Left lung (tissue), 10 donors: ENCODE results near the gene FGFR4. TPM values are rescaled to one million over a fixed set of nuclear protein-coding genes. Genes with fewer than 3 reads are reported as not detected.

Experiments used
- ATAC-seq: fragments of 200-7000 bp; cut with Tn5 transposase; one replicate; pipeline ENCODE4 v1.9.1; 2020; ENCODE audit warnings: moderate library complexity
- DNase-seq, 4 donors: peaks; one replicate each; pipeline ENCODE4 v3.0.0-alpha.2; 2013 to 2020
- H3K27ac ChIP-seq, 2 donors: fragments of 200-600 bp; sonication (generic) in 1 of 2; one replicate each; pipeline versions ENCODE4 v1.5.0 to v1.8.0; 2020 to 2021
- H3K27me3 ChIP-seq, 2 donors: fragments of 200-600 bp; sonication (generic) in 1 of 2; one replicate each; pipeline versions ENCODE4 v1.5.0 to v1.8.0; 2020 to 2021
- H3K36me3 ChIP-seq, 2 donors: fragments of 200-600 bp; sonication (generic) in 1 of 2; one replicate each; pipeline versions ENCODE4 v1.5.0 to v1.8.0; 2020 to 2021
- H3K4me1 ChIP-seq, 2 donors: fragments of 200-600 bp; one replicate each; pipeline ENCODE4 v1.8.0; 2021
- H3K4me3 ChIP-seq, 2 donors: fragments of 200-600 bp; sonication (generic) in 1 of 2; one replicate each; pipeline versions ENCODE4 v1.5.0 to v1.8.0; 2020 to 2021; ENCODE audit warnings: mild to moderate bottlenecking in 1 of 2
- H3K9me3 ChIP-seq, 2 donors: fragments of 200-600 bp; sonication (generic) in 1 of 2; one replicate each; pipeline versions ENCODE4 v1.5.0 to v1.8.0; 2020 to 2021
- CTCF ChIP-seq, 2 donors: fragments of 200-600 bp; sonication (generic) in 1 of 2; IDR thresholded peaks; one replicate each; pipeline versions ENCODE4 v1.5.0 to v1.8.0; 2021; ENCODE audit warnings: antibody characterized with exemption in 2 of 2
- intact Hi-C, 2 donors: fragments of 100-400 bp; cut with DNase I; formaldehyde crosslinking; loops; one replicate each; pipeline versions ENCODE4 v1.11.2 to v1.14.2; 2022
- polyA plus RNA-seq, 6 donors: library from polyadenylated mRNA; unstranded; fragments of 120-200 nt; gene quantifications; one replicate each; pipeline ENCODE4 v1.2.1, GENCODE V29; 2013; ENCODE audit not compliant: insufficient read length in 6 of 6
- total RNA-seq, 2 donors: library from RNA; stranded (reverse); fragmentation: NEBNext Ultra II Directional; extraction: Animal tissue kit (Norgen Biotek cat#: 25700); gene quantifications; one replicate each; pipeline ENCODE4 v1.2.1, GENCODE V29; 2021
- donor health status: DM: no; HTN: yes; CAD: no.
- donor health status: DM: no; HTN: no; CAD: no.

FGFR4 gene
- total and polyA plus RNA-seq, 8 donors = 14.8 to 325 (median 198) TPM

- intact Hi-C loops = no loop called here
- TF ChIP-seq CTCF (IDR thresholded peaks at IDR 0.05) = no peak
- Histone ChIP-seq H3K27ac (no peak overlapping the region), H3K4me3 (no peak overlapping the region), H3K4me1 (peaks cover 8 to 10% of the 10 kb centered on the region in 2 donors), H3K36me3 (no peaks in the 10 kb centered on the region), H3K9me3 (no peaks in the 10 kb centered on the region), H3K27me3 (peaks cover 0 to 6% of the 10 kb centered on the region in 2 donors)
- ATAC-seq (no peak), DNase-seq (no peak)
Observed at GRCh38 chr5:177093082-177093712, 6.5 kb downstream of the FGFR4 start.

- no peaks in the 10 kb centered on the region for H3K36me3 ChIP-seq
- DNase-seq = no peak
- H3K4me3 ChIP-seq = no peak overlapping the region
- intact Hi-C loops = no loop called here
- no peaks in the 10 kb centered on the region for H3K27me3 ChIP-seq
- H3K4me1 ChIP-seq = peaks cover 8 to 10% of the 10 kb centered on the region in 2 donors
- no peaks in the 10 kb centered on the region for H3K9me3 ChIP-seq
- H3K27ac ChIP-seq = no peak overlapping the region
- ATAC-seq = no peak
- TF ChIP-seq CTCF (IDR thresholded peaks at IDR 0.05) = no peak
Observed at GRCh38 chr5:177093803-177094202, 7.1 kb downstream of the FGFR4 start.

GRCh38 chr5:177094224-177095087 is 7.7 kb downstream of the FGFR4 start:
- no peak for TF ChIP-seq CTCF (IDR thresholded peaks at IDR 0.05)
- no peaks in the 10 kb centered on the region for H3K9me3 ChIP-seq
- no peaks in the 10 kb centered on the region for H3K27me3 ChIP-seq
- intact Hi-C loops = no loop called here
- DNase-seq = peak in 2 of 4 donors; percentile 96 to 99
- peak; percentile 41 for ATAC-seq
- H3K4me1 ChIP-seq = peaks cover 8 to 10% of the 10 kb centered on the region in 2 donors
- peak overlapping the region in 1 of 2 donors; percentile 23 for H3K27ac ChIP-seq
- H3K36me3 ChIP-seq = no peaks in the 10 kb centered on the region
- H3K4me3 ChIP-seq = no peak overlapping the region

- no peaks in the 10 kb centered on the region for H3K36me3 ChIP-seq
- no peak overlapping the region for H3K4me3 ChIP-seq
- intact Hi-C loops = no loop called here
- peaks cover 8 to 10% of the 10 kb centered on the region in 2 donors for H3K4me1 ChIP-seq
- no peaks in the 10 kb centered on the region for H3K9me3 ChIP-seq
- no peak for TF ChIP-seq CTCF (IDR thresholded peaks at IDR 0.05)
- H3K27ac ChIP-seq = peak overlapping the region in 1 of 2 donors; percentile 23
- no peak for ATAC-seq
- no peak for DNase-seq
- H3K27me3 ChIP-seq = no peaks in the 10 kb centered on the region
Observed at GRCh38 chr5:177095088-177095669, 8.5 kb downstream of the FGFR4 start.
